WTC11 (cell line): ENCODE measurements around the gene NOTO. TPM values are rescaled to one million over a fixed set of nuclear protein-coding genes. Genes with fewer than 3 reads are reported as not detected.

Experiments
- ARID4B ChIP-seq: sonication (generic); formaldehyde crosslinking; IDR thresholded peaks from 2 replicates; pipeline ENCODE4 v1.8.0; 2023; ENCODE audit warnings: missing genetic modification reagents, mild to moderate bottlenecking, borderline replicate concordance
- FOXJ3 ChIP-seq: sonication (generic); formaldehyde crosslinking; IDR thresholded peaks from 2 replicates; pipeline ENCODE4 v1.9.0; 2021; ENCODE audit warnings: missing genetic modification reagents, mild to moderate bottlenecking, borderline replicate concordance
- GRHL2 ChIP-seq: fragments of 250-450 bp; sonication (Bioruptor Pico); IDR thresholded peaks from 2 replicates; pipeline ENCODE4 v1.8.0; 2022; ENCODE audit warnings: mild to moderate bottlenecking, moderate library complexity; ENCODE audit not compliant: insufficient replicate concordance, severe bottlenecking
- NR1H2 ChIP-seq: sonication (generic); formaldehyde crosslinking; IDR thresholded peaks from 2 replicates; pipeline ENCODE4 v1.9.0; 2021; ENCODE audit warnings: mild to moderate bottlenecking, moderate library complexity, missing genetic modification reagents
- ZNF121 ChIP-seq: sonication (generic); formaldehyde crosslinking; IDR thresholded peaks from 2 replicates; pipeline ENCODE4 v1.8.0; 2023; ENCODE audit warnings: missing genetic modification reagents
- ZSCAN18 ChIP-seq: fragments of 250-450 bp; sonication (Bioruptor Pico); IDR thresholded peaks from 2 replicates; pipeline ENCODE4 v2.1.2; 2022; ENCODE audit warnings: mild to moderate bottlenecking, moderate library complexity
- total RNA-seq: library from RNA; stranded (reverse); gene quantifications from 3 replicates; pipeline ENCODE4 v1.2.3, GENCODE V29; 2021
- TF ChIP-seq, protein P1 (sequence below): sonication (generic); formaldehyde crosslinking; IDR thresholded peaks from 2 replicates; pipeline ENCODE4 v1.8.0; 2022; ENCODE audit warnings: mild to moderate bottlenecking, missing genetic modification reagents
- TF ChIP-seq, protein P2 (sequence below): sonication (generic); formaldehyde crosslinking; IDR thresholded peaks from 2 replicates; pipeline ENCODE4 v1.8.1; 2022; ENCODE audit warnings: mild to moderate bottlenecking, missing genetic modification reagents, moderate library complexity, borderline replicate concordance
- TF ChIP-seq, protein P3 (sequence below): sonication (generic); formaldehyde crosslinking; IDR thresholded peaks from 2 replicates; pipeline ENCODE4 v1.8.0; 2023; ENCODE audit warnings: missing genetic modification reagents
- TF ChIP-seq, protein P4 (sequence below): sonication (generic); formaldehyde crosslinking; IDR thresholded peaks from 2 replicates; pipeline ENCODE4 v1.8.1; 2023; ENCODE audit warnings: mild to moderate bottlenecking, missing genetic modification reagents, borderline replicate concordance

NOTO gene
- total RNA-seq, 1 experiment from 2014 or later: 0.15 TPM

DNA sequence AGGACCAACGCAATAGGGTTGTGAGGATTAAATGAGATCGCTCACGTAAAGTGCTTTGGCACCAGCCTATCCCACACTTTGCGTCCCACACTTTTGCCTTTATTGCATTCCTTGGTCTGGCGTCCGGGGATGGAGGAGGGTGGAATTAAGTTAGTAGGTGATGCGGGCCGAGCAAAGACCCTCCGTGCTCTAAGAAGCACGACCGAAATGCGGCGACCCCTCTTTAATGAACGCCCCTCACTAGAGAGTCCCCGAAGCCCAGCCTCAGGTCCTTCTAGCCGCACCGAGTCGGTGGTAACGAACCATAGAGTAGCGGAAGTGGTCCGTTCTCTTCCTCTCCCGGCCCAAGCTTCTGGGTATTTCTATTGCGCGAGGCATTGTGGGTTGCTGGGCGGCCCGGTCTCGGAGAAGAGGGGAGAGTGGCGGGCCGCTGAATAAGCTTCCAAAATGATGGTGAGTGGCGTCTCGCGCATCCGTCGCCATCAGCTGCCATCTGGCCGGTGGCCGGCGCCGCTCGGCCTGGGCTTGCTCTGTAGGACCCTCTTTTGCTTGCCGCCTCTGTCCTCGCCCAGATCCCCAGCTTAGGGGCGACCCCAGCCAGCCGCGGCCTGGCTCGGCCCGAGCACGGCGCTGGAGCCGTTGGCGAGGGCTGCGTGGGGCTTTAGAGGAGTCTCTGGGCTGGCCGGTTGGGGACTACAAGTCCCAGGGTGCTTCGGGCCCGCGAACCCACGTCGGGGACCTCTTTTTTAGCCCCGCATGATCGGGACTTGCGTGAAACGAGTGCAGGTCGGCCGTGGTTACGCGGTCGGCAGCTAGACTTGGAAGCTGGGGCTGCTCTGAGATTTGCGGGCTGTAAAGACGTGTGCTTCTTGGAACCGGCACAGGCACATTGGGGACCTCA, 31.8 kb downstream of the NOTO start, which contains the start of gene CCT7 (continued):
- TF ChIP-seq ARID4B (CRISPR knock-in tag): peak; percentile 14; the same call in 1 of the 2 replicates
- no peak for TF ChIP-seq GRHL2 (CRISPR knock-in tag)
- TF ChIP-seq, protein P1, sequence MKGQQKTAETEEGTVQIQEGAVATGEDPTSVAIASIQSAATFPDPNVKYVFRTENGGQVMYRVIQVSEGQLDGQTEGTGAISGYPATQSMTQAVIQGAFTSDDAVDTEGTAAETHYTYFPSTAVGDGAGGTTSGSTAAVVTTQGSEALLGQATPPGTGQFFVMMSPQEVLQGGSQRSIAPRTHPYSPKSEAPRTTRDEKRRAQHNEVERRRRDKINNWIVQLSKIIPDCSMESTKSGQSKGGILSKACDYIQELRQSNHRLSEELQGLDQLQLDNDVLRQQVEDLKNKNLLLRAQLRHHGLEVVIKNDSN (CRISPR knock-in tag): peak; percentile 34
- TF ChIP-seq, protein P2, sequence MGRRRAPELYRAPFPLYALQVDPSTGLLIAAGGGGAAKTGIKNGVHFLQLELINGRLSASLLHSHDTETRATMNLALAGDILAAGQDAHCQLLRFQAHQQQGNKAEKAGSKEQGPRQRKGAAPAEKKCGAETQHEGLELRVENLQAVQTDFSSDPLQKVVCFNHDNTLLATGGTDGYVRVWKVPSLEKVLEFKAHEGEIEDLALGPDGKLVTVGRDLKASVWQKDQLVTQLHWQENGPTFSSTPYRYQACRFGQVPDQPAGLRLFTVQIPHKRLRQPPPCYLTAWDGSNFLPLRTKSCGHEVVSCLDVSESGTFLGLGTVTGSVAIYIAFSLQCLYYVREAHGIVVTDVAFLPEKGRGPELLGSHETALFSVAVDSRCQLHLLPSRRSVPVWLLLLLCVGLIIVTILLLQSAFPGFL (CRISPR knock-in tag): no peak
- TF ChIP-seq, protein P3, sequence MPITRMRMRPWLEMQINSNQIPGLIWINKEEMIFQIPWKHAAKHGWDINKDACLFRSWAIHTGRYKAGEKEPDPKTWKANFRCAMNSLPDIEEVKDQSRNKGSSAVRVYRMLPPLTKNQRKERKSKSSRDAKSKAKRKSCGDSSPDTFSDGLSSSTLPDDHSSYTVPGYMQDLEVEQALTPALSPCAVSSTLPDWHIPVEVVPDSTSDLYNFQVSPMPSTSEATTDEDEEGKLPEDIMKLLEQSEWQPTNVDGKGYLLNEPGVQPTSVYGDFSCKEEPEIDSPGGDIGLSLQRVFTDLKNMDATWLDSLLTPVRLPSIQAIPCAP (CRISPR knock-in tag): 0 out of 2 replicates have a peak, but pooled peaks have one; percentile 31
- TF ChIP-seq ZSCAN18: no peak
- no peak for TF ChIP-seq FOXJ3
- TF ChIP-seq ZNF121 (CRISPR knock-in tag): no peak
- TF ChIP-seq, protein P4, sequence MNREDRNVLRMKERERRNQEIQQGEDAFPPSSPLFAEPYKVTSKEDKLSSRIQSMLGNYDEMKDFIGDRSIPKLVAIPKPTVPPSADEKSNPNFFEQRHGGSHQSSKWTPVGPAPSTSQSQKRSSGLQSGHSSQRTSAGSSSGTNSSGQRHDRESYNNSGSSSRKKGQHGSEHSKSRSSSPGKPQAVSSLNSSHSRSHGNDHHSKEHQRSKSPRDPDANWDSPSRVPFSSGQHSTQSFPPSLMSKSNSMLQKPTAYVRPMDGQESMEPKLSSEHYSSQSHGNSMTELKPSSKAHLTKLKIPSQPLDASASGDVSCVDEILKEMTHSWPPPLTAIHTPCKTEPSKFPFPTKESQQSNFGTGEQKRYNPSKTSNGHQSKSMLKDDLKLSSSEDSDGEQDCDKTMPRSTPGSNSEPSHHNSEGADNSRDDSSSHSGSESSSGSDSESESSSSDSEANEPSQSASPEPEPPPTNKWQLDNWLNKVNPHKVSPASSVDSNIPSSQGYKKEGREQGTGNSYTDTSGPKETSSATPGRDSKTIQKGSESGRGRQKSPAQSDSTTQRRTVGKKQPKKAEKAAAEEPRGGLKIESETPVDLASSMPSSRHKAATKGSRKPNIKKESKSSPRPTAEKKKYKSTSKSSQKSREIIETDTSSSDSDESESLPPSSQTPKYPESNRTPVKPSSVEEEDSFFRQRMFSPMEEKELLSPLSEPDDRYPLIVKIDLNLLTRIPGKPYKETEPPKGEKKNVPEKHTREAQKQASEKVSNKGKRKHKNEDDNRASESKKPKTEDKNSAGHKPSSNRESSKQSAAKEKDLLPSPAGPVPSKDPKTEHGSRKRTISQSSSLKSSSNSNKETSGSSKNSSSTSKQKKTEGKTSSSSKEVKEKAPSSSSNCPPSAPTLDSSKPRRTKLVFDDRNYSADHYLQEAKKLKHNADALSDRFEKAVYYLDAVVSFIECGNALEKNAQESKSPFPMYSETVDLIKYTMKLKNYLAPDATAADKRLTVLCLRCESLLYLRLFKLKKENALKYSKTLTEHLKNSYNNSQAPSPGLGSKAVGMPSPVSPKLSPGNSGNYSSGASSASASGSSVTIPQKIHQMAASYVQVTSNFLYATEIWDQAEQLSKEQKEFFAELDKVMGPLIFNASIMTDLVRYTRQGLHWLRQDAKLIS: no peak
- TF ChIP-seq NR1H2 (CRISPR knock-in tag): no peak
